K562 (cell line): ENCODE results near the gene CARD10. TPM values are rescaled to one million over a fixed set of nuclear protein-coding genes. Genes with fewer than 3 reads are reported as not detected.

Source experiments
- ATAC-seq: fragments of 200-7000 bp; cut with Tn5 transposase; 3 replicates; pipeline ENCODE4 v1.9.1; 2020; ENCODE audit warnings: moderate library complexity
- BruUV-seq: library from RNA; stranded (reverse); fragments of 400-500 nt; replicated peaks from 2 replicates; lab custom pipeline; 2021; lab: Mats Ljungman, UMichigan
- CTCF ChIA-PET: fragments of 300-600 bp; formaldehyde crosslinking; extraction: SDS; loops from one replicate; lab custom pipeline; 2021; ENCODE audit warnings: low intra/inter-chr PET ratio; lab: Yijun Ruan, JAX
- POLR2A ChIA-PET: fragments of 300-600, 350-650 bp; sonication (Branson Sonifier 250); formaldehyde crosslinking; extraction: SDS; loops from one replicate; lab custom pipeline; 2021; ENCODE audit warnings: antibody characterized with exemption, inconsistent platforms; lab: Yijun Ruan, JAX
- DNase-seq, 4 experiments: peaks; one replicate each; pipeline versions ENCODE4 v3.0.0 to v3.0.0-alpha.2; 2011 to 2018; ENCODE audit warnings: low spot score in 3 of 4, mixed read lengths in 3 of 4; ENCODE audit errors: extremely low read depth in 1 of 4
- FAIRE-seq: peaks from 2 replicates; lab custom pipeline; 2011; peaks lifted over from hg19 to GRCh38; lab: Jason Lieb, UNC
- H2AFZ ChIP-seq: 2 replicates; pipeline ENCODE4 v1.6.0; 2011; ENCODE audit warnings: low read depth, low read length, control low read depth, inconsistent platforms
- H3K27ac ChIP-seq: fragments of 200-600 bp; 3 replicates; pipeline ENCODE4 v1.8.0; 2011; ENCODE audit warnings: low read depth, mild to moderate bottlenecking, control low read depth, inconsistent platforms, low read length, moderate library complexity, mixed read lengths; ENCODE audit errors: extremely low read depth
- H3K27me3 ChIP-seq, 2 experiments: fragments of 300-600 bp in 1 of 2; 2 replicates in 1 of 2; 3 replicates in 1 of 2; pipeline versions ENCODE4 v1.6.0 to v1.8.0; 2011; ENCODE audit warnings: inconsistent platforms in 2 of 2, low read length in 2 of 2, mild to moderate bottlenecking in 1 of 2, mixed read lengths in 1 of 2, moderate library complexity in 1 of 2; ENCODE audit not compliant: control insufficient read depth in 2 of 2, insufficient read depth in 2 of 2
- H3K36me3 ChIP-seq: fragments of 300-600 bp; 3 replicates; pipeline ENCODE4 v1.8.0; 2011; ENCODE audit warnings: mild to moderate bottlenecking, low read length, inconsistent platforms; ENCODE audit not compliant: control insufficient read depth, insufficient read depth
- H3K4me1 ChIP-seq, 2 experiments: fragments of 200-600 bp in 1 of 2; replicated peaks in 1 of 2; 2 replicates in 1 of 2; 3 replicates in 1 of 2; pipeline versions ENCODE4 v1.5.1 to v1.8.0; 2011; ENCODE audit warnings: inconsistent platforms in 2 of 2, low read length in 2 of 2, mild to moderate bottlenecking in 1 of 2, mixed read lengths in 1 of 2, moderate library complexity in 1 of 2; ENCODE audit not compliant: control insufficient read depth in 2 of 2, insufficient read depth in 2 of 2
- H3K4me2 ChIP-seq: 2 replicates; pipeline ENCODE4 v1.6.1; 2011; ENCODE audit warnings: low read length, control low read depth, inconsistent platforms, mixed read lengths; ENCODE audit not compliant: insufficient read depth
- H3K4me3 ChIP-seq: fragments of 200-600 bp; sonication (generic), shearing (Covaris generic); 2 replicates; pipeline ENCODE4 v1.5.1; 2016; ENCODE audit warnings: control low read depth, inconsistent platforms
- H3K79me2 ChIP-seq: fragments of 200-600 bp; 3 replicates; pipeline ENCODE4 v1.8.0; 2011; ENCODE audit warnings: low read length, inconsistent platforms; ENCODE audit not compliant: control insufficient read depth, insufficient read depth
- H3K9ac ChIP-seq, 2 experiments: 2 replicates each; pipeline versions ENCODE4 v1.6.0 to v1.6.1; 2011; ENCODE audit warnings: low read depth in 2 of 2, low read length in 2 of 2, control low read depth in 1 of 2, inconsistent platforms in 1 of 2, mild to moderate bottlenecking in 1 of 2, mixed read lengths in 1 of 2; ENCODE audit not compliant: insufficient read depth in 1 of 2
- H3K9me1 ChIP-seq: one replicate; pipeline ENCODE4 v1.6.0; 2011; ENCODE audit warnings: inconsistent platforms, mild to moderate bottlenecking, low read length, moderate library complexity; ENCODE audit not compliant: control insufficient read depth, insufficient read depth
- H3K9me3 ChIP-seq: replicated peaks from 2 replicates; pipeline ENCODE4 v1.5.1; 2011; ENCODE audit warnings: low read depth, low read length, inconsistent platforms; ENCODE audit not compliant: control insufficient read depth, insufficient read depth
- H4K20me1 ChIP-seq: replicated peaks from 2 replicates; pipeline ENCODE4 v1.6.1; 2011; ENCODE audit warnings: low read length, inconsistent platforms, mixed read lengths; ENCODE audit not compliant: control insufficient read depth, insufficient read depth
- CXXC5 ChIP-seq: fragments of 250-450 bp; sonication (Bioruptor Pico); IDR thresholded peaks from 2 replicates; pipeline ENCODE4 v1.8.0; 2022; ENCODE audit warnings: inconsistent platforms, mild to moderate bottlenecking, moderate library complexity
- ERF ChIP-seq: fragments of 450-650 bp; formaldehyde crosslinking; IDR thresholded peaks from 2 replicates; pipeline ENCODE4 v1.4.0; 2020; ENCODE audit warnings: mild to moderate bottlenecking, mixed read lengths
- FOXJ3 ChIP-seq: sonication (generic); formaldehyde crosslinking; IDR thresholded peaks from 2 replicates; pipeline ENCODE4 v1.4.0; 2020; ENCODE audit warnings: mild to moderate bottlenecking, missing genetic modification reagents
- HNRNPL ChIP-seq: fragments of 200-400 bp; formaldehyde crosslinking; IDR thresholded peaks from 2 replicates; pipeline ENCODE4 v1.6.1; 2017; ENCODE audit warnings: low read depth, mild to moderate bottlenecking, low read length
- LEF1 ChIP-seq: fragments of 450-650 bp; IDR thresholded peaks from 2 replicates; pipeline ENCODE4 v1.6.1; 2016; ENCODE audit warnings: mild to moderate bottlenecking
- MCM5 ChIP-seq: fragments of 450-650 bp; IDR thresholded peaks from 2 replicates; pipeline ENCODE4 v1.6.1; 2016; ENCODE audit warnings: low read depth
- RBM17 ChIP-seq: fragments of 200-400 bp; formaldehyde crosslinking; IDR thresholded peaks from 2 replicates; pipeline ENCODE4 v1.6.1; 2017; ENCODE audit warnings: low read depth, mild to moderate bottlenecking, low read length, borderline replicate concordance
- THRAP3 ChIP-seq: fragments of 450-650 bp; IDR thresholded peaks from 2 replicates; pipeline ENCODE4 v1.6.1; 2016; ENCODE audit warnings: mild to moderate bottlenecking, inconsistent platforms, borderline replicate concordance
- TRIM24 ChIP-seq, 2 experiments: fragments of 450-650 bp; IDR thresholded peaks; 2 replicates each; pipeline ENCODE4 v1.6.1; 2016
- ZBTB33 ChIP-seq: sonication (generic); formaldehyde crosslinking; IDR thresholded peaks from 2 replicates; pipeline ENCODE4 v1.8.1; 2023; ENCODE audit warnings: mild to moderate bottlenecking, missing genetic modification reagents
- ZBTB49 ChIP-seq: sonication (generic); formaldehyde crosslinking; IDR thresholded peaks from 2 replicates; pipeline ENCODE4 v1.8.0; 2022; ENCODE audit warnings: missing genetic modification reagents, mild to moderate bottlenecking, borderline replicate concordance
- ZFP30 ChIP-seq: fragments of 250-450 bp; sonication (Bioruptor Pico); IDR thresholded peaks from 2 replicates; pipeline ENCODE4 v1.8.0; 2022; ENCODE audit warnings: moderate library complexity, mild to moderate bottlenecking, inconsistent platforms, borderline replicate concordance
- ZNF324 ChIP-seq: fragments of 250-450 bp; sonication (Bioruptor Pico); IDR thresholded peaks from 2 replicates; pipeline ENCODE4 v1.4.0; 2020; ENCODE audit warnings: mild to moderate bottlenecking
- ZNF589 ChIP-seq: fragments of 200-800 bp; sonication (Bioruptor generic); IDR thresholded peaks from 2 replicates; pipeline ENCODE4 v1.6.1; 2016; ENCODE audit warnings: low read depth, missing genetic modification characterization, missing compliant biosample characterization
- WGBS: fragments of 100-300 bp; shearing (Covaris generic); methylation state at CpG from one replicate; pipeline ENCODE4 v1.1.6; 2016; ENCODE audit warnings: low coverage, mixed read lengths; ENCODE audit not compliant: insufficient coverage; ENCODE audit errors: missing lambda C conversion rate; 5-methylcytosine and 5-hydroxymethylcytosine counted together
- in situ Hi-C: fragments of 300-500 bp; cut with MboI; formaldehyde crosslinking; loops from 4 replicates; pipeline ENCODE4 v1.15.0; 2018; ENCODE audit warnings: inconsistent platforms, mixed read lengths
- intact Hi-C: fragments of 100-400 bp; cut with micrococcal nuclease; formaldehyde crosslinking; loops from 2 replicates; pipeline ENCODE4 v1.14.2; 2022
- polyA plus RNA-seq, 8 experiments: library from polyadenylated mRNA; depleted of rRNA in 4 of 8; stranded (reverse) in 5 of 8; unstranded in 3 of 8; fragments of >200 nt; fragmentation: Nextera tagmentation in 2 of 8; fragmentation: Illumina TruSeq in 1 of 8; extraction: Ambion mirVana in 2 of 8; extraction: Trizol in 1 of 8; gene quantifications; 2 replicates each; pipeline versions ENCODE4 v1.2.1 to v1.2.3, GENCODE V29; 2011 to 2014; ENCODE audit warnings: inconsistent platforms in 1 of 8, missing spikeins in 1 of 8
- total RNA-seq, 7 experiments: library from RNA; depleted of rRNA in 6 of 7; stranded (reverse); fragments of >200 nt in 6 of 7; fragmentation: Illumina TruSeq in 2 of 7; extraction: Trizol in 2 of 7; gene quantifications; 2 replicates each; pipeline versions ENCODE4 v1.2.1 to v1.2.3, GENCODE V29; 2011 to 2021; ENCODE audit warnings: low replicate concordance in 1 of 7

CARD10 gene
- total and polyA plus RNA-seq, 9 of the 15 experiments (the other 6 are each of a cell fraction or from before 2014, with no cell fraction given) = 0.13 to 5.8 (median 1.6) TPM

- no peak overlapping the region for H3K4me3 ChIP-seq
- DNase-seq = no peak
- no peaks in the 10 kb centered on the region for H4K20me1 ChIP-seq
- no peak overlapping the region for H2AFZ ChIP-seq
- no peak for FAIRE-seq
- H3K9me3 ChIP-seq = no peaks in the 10 kb centered on the region
- in situ Hi-C loops = no loop called here
- H3K27me3 ChIP-seq = peaks cover 0 to 33% of the 10 kb centered on the region in 2 experiments; a peak in 3 of 5 replicates
- intact Hi-C loops = no loop called here
- ChIA-PET POLR2A (no interaction called here), CTCF (no interaction called here)
- no peak overlapping the region for H3K4me2 ChIP-seq
- H3K36me3 ChIP-seq = no peaks in the 10 kb centered on the region
- WGBS = 0% methylated on average over 5 of the region's 7 CpGs
- no peaks in the 10 kb centered on the region for H3K4me1 ChIP-seq
- ATAC-seq = no peak
- H3K9ac ChIP-seq = no peak overlapping the region
- H3K9me1 ChIP-seq = no peaks in the 10 kb centered on the region
- BruUV-seq = no TSS peak
- H3K79me2 ChIP-seq = no peaks in the 10 kb centered on the region
- no peak overlapping the region for H3K27ac ChIP-seq
- no peak for TF ChIP-seq ERF (CRISPR knock-in tag)
- no peak for TF ChIP-seq ZBTB33 (CRISPR knock-in tag)
- TF ChIP-seq THRAP3 = no peak
- TF ChIP-seq ZNF589 = no peak
- no peak for TF ChIP-seq CXXC5 (CRISPR knock-in tag)
- no peak for TF ChIP-seq ZNF324
- TF ChIP-seq HNRNPL = no peak
- TF ChIP-seq TRIM24 (IDR thresholded peaks at IDR 0.05) = no peak
- no peak for TF ChIP-seq ZFP30 (CRISPR knock-in tag)
- no peak for TF ChIP-seq RBM17
- TF ChIP-seq LEF1 = no peak
- TF ChIP-seq ZBTB49 (CRISPR knock-in tag) = no peak
- TF ChIP-seq FOXJ3 (CRISPR knock-in tag) = no peak
- no peak for TF ChIP-seq MCM5
Observed at GRCh38 chr22:37443977-37444376, 75.2 kb downstream of the CARD10 start.
